ENCODE results near the gene ZNF737.
A peak's percentile ranks its signal among the peaks of the same experiment; 100 is the strongest.
"Not testable (repeated sequence)": the region's sequence is repeated elsewhere in the genome, so short reads cannot be mapped to it uniquely, and the experiment has no call there.

ZNF737 gene

DNA sequence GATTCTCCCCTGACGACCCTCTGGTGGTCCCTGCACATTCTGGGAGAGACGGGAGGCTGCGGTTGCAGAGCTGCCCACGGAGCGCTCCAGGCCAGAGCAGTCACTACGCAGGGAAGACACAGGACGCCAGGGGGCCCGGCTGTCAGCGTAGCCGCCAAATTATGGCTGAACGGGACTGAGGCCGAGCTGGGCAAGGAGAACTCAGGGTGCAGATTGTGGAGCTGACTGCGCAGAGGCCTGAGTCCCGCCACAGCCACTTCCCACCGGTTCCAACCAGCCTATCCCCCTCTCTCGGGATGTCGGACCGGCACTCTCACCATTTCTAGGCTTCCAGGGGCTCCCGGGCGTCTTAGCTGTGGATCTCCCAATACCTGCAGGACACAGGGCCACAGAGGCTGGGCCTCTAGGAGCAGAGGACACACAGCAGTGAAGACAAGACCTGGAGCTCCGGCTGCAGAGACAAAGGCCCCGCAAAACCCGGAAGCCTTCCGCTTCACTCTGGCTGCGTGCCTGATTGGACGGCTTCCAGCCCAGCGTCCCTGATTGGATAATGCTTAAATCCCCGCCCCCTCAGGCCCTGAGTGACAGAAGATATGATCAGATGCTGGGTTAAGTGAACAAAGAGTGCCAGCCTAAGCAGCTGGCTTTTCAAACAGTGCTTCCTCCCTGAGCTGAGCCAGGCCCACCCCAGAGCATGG is at the start of gene ZNF737:
Gene ZNF737, minus strand, starts transcription at position 461 of the 698 bp plus-strand sequence. Its CDS starts 141 bp downstream, at position 320.
- DNase-seq = peak; percentile 97

DNA sequence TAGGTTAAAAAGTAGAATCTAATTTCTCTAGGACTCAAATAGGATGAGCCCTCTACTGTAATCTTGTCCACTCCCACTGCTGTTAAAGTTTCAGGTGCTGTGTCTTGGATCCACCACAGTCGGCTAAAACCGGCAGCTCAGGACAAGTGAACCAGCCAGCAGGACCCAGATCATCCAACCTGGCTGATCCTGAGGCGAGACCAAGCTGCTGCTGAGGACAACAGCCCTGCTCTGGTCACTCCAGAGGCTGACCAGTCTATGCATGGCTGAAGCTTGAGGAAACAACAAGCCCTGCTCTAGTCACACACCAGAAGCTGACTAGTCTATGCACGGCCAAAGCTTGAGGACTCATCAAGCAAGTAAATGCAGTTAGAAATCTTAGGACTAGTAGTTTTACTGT is 49.4 kb upstream of the ZNF737 start:
- not testable (repeated sequence) for DNase-seq

DNA sequence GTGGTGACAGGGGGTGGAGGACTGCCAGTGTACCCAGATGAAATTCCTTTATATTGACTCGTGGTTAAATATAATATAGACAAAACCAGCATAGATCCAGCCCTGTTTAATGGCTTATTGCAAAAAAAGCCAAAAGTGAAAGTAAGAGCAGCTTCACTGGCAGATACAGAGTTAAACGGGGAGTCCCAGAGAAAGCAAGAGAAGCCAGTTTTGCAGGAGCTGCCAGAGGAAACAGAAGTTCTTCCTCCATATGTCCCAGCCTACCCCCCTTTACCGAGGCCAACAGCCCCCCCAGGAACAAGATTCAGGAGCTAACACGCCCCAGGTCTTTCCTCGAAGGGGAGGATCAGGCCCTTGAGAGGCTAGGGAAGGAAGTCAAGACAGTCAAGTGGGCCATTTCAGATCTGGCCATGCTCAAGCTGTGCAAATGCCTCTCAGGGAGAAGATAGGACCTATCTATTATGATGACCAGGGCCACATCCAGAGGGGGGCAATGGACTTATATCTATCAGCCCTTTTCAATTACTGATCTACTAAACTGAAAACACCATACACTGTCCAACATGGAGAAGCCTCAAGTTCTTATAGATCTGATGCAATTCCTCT is 47.2 kb upstream of the ZNF737 start:
- DNase-seq = no peak

DNA sequence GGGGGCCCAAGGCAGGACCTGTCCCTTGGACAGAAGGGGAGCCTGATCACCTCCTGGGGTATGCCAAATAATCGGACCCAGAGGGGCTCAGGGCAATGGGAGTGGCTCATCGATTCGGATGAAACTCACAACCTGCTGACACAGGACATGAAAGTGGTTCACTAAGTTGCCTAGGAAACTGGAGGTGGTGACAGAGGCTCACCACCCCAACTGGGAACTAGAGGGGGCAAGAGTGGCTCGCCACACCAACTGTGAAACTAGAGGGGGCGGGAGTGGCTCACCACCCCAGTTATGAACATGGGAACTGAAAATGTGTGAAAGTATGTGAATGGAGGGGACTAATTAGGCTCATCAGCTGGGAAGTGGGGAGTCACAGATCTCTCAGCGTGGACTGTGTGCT is 46.3 kb upstream of the ZNF737 start:
- DNase-seq = no peak

DNA sequence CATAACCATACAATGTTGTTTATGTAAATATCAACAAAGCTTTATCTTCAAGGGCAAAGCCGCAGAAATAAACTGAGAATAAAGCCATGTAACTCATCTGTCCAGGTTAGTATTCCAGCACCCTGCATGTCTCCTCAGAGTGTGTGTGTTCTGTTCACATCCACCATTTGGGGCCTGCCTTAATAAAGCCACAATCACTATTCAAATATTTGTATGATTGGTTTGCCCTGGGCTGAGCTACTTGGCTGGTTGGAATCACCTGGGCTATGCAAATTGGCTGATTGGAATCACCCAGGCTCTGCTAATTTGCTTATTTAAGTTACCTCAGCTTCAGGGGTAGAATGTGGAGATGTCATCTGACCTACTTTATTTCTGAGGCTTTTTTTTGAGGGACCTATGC is 42.4 kb upstream of the ZNF737 start:
- no peak for DNase-seq

DNA sequence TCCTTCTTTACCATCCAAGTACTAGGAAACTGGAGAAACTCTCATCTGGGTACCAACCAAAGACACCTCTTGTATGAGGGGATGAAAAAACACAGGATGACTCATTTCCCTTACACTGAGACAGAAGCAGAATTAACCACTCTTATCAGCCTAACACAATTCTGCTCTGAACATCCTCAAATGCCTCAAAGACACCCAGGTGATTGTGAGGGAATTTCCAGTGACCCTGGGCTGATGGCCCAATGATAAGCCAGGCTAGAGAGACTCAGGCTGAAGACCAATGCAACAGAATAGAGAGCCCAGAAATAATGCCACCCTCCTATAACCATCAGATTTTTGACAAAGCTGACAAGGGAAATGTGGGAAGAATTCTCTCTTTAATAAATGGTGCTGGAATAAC is 7.0 kb downstream of the ZNF737 start:
- no peak for DNase-seq

DNA sequence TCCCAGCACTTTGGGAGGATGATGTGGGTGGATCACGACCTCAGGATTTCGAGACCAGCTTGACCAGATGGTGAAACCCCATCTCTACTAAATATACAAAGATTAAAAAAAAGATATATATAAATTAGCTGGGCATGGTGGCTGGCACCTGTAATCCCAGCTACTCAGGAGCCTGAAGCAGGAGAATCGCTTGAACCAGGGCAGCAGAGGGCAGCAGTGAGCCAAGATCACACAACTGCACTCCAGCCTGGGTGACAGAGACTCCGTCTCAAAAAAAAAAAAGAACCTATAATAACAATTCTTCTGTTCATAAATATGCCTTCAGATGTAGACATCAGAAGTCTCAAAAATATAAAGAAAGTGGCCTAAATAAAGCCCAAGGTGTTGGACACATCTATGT is 7.6 kb downstream of the ZNF737 start:
- DNase-seq = no peak

DNA sequence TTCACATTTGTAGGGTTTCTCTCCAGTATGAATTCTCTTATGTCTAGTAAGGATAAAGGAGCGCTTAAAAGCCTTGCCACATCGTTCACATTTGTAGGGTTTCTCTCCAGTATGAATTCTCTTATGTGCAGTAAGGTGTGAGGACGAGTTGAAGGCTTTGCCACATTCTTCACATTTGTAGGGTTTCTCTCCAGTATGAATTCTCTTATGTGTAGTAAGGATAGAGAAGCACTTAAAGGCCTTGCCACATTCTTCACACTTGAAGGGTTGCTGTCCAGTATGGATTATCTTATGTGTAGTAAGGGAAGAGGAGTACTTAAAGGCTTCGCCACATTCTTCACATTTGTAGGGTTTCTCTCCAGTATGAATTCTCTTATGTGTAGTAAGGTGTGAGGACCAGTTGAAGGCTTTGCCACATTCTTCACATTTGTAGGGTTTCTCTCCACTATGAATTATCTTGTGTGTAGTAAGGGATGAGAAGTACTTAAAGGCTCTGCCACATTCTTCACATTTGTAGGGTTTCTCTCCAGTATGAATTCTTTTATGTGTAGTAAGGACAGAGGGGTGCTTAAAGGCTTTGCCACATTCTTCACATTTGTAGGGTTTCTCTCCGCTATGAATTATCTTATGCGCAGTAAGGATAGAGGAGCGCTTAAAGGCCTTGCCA is 20.8 kb downstream of the ZNF737 start:
- not testable (repeated sequence) for DNase-seq

DNA sequence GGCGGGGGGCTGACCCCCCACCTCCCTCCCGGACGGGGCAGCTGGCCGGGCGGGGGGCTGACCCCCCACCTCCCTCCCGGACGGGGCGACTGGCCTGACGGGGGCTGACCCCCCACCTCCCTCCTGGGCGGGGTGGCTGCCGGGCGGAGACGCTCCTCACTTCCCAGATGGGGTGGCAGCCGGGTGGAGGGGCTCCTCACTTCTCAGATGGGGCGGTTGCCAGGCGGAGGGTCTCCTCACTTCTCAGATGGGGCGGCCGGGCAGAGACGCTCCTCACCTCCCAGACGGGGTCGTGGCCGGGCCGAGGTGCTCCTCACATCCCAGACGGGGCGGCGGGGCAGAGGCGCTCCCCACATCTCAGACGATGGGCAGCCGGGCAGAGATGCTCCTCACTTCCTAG is 35.3 kb downstream of the ZNF737 start:
- not testable (repeated sequence) for DNase-seq

DNA sequence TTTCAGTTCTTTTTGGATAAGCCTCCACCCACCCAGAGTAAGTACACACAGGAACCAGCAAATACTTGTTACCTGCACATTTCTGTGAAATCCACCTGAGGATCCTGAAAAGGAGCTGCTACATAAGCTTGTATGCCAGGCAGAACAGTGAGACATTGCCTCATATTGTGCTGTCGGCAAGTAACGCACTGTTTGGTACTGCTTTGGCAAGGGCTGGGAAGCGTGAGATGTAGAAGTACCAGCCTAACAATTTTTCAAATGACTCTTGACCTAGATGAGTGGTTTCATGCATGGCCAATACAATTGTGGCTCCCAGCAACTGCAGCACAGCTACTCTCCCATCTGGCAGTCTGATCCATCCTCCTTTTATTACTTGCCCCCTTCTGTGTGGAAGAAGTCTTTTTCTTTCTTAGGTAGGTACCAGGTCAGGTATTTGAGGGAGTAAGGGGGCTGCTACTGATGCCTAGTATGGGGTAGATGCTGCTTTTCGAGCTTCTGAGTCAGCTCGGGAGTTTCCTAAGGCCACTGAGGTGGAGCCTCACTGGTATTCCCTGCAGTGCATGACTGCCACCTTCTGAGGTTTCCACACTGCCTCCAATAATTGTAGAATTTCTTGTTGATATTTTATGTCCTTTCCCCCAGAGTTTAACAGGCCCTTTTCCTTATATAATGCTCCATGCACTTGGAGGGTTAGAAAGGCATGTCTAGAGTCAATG is 52.2 kb downstream of the ZNF737 start:
- no peak for DNase-seq

DNA sequence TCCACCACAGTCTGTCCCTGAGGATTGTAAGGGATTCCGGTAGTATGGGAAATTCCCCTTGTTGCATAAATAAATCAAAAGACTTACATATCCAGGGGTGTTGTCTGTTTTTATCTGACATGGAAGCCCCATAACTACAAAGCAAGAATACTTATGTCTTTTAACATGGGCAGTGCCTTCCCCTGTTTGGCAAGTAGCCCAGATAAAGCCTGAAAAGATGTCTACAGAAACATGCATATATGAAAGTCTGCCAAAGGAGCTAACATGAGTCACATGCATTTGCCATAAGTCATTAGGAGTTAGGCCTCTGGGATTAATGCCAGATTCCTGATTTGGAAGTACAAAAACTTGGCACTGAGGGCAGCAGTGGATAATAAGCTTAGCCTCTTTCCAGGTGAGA is 62.1 kb downstream of the ZNF737 start:
- no peak for DNase-seq
